Activated CD8-positive, alpha-beta memory T cell treated with anti-CD3 and anti-CD28 coated beads, Interleukin-2, amount 50 U/mL, for 24 hours (primary cell): ENCODE data around the gene KIAA1210.

Source experiments
- DNase-seq: peaks from one replicate; pipeline ENCODE4 v3.0.0-alpha.2; 2020; ENCODE audit errors: extremely low read depth

The KIAA1210 gene

DNA sequence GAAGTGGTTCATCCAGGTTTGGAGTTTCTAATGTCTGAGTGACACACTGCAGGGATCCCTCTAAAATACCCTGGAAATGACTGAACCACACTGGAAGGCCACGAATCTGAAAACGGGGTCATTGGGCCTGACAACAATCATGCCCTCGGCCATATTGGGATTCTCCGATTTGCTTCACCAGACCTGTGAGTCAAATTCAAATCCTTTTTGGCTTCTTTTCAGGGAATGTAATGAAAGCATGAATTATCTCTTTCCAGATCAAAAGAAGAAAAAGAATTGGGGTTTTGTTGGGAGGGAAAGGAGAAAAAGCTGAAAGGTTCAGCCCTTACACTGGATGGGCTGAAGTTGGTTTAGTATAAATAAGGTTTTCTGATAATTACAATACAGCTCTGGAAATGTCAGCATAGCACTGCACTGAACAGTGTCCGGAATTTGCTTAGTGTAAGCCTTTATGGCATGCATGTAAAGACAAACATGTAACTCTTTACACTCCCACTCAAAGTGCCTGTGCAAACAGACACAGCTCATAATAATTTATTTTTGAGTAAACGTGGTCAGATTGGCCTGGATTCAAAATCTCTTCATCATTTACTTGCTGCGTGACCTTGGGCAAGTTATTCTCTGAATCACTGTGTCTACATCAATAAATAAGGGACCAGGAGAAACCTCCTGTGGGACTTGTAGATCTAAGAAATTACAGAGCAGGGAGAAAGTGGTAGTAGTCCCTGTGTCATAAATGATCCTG, 33.4 kb downstream of the KIAA1210 start:
- DNase-seq: no peak

DNA sequence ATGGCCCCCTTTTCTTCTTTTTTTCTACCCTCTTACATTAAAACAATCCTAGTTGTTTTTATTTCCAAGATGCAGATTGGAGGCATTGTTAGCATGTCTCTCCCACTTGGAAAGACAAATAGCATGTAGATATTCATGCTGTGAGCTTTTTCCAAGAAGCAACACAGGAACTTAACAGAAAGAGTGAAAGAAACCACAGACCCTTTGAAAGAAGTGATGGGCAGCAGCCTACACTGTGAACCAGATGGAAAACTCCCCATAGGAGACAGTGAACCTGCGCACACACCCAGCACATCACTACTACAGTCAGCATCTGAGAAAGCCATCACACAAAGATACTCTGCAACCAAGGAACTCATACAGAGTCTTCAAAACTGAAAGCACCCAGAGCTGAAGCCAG, 37.0 kb downstream of the KIAA1210 start:
- no peak for DNase-seq

DNA sequence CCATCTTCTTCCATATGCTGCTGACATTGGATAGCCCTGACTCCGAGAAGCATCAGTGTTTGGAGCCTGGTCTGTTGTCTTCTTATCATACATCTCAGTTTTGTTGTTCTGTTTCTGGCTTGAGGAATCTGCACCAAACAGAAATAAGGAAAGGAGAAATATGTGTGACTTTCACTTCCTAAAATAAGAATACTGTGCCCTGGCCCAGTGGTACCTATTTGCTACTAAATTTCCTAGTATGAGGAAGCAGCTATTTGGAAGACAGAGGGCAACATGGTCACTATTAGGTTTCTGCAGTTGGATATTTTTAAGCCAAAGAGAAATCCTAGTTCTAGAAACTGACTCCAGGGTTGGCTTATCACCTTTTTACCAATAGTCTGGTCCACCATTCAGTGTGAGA, 38.0 kb downstream of the KIAA1210 start:
- DNase-seq: no peak

DNA sequence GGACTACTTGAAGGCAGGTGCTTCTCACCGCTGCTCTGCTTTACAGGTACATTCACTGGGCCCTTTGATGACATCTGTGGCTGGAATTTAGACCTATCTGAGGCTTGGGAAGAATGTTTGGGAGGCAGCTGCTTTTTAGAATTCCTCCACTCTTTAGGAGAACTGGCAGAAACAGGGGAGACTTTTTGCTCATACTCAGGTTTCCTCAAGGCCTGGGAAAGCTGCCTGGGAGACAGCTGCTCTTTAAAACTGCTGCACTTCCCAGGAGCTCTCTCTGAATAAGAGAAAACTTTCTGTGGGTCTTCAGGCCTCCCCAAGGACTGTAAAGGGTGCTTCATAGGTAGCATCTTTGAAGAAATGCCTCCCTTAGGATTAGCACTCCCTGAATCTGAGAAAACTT, 40.5 kb downstream of the KIAA1210 start:
- no peak for DNase-seq

DNA sequence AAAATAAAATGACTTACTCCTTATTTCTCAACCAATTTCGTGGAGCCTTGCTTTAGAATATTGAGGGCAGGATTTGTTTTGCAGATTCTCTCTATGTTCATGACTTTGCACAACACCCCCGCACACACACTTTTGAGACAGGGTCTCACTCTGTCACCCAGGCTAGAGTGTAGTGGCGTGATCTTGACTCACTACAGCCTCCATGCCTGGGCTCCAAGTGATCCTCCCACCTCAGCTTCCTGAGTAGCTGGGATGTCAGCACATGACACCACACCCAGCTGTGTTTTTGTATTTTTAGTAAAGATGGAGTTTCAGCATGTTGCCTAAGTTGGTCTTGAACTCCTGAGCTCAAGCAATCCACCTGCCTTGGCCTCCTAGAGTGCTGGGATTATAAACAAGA, 42.8 kb downstream of the KIAA1210 start:
- DNase-seq: no peak

DNA sequence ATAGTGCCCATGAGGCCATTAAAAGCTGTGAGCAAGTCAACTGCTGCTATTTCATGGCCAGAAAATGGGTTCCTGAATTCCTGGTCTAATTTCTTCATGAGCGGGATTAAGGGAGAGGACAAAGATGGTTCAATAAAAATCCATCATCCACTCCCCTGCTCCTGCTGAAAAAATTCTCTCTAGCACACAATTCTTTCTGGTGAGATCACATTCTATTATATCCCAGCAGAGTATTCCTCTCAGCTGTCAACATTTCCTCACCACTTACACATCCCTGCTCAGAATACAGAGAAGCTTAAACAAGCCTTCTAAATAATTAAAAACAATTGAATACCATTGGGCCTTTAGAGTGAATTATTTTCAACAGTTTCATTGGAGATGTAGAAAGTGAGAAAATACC, 45.3 kb downstream of the KIAA1210 start:
- DNase-seq: no peak

DNA sequence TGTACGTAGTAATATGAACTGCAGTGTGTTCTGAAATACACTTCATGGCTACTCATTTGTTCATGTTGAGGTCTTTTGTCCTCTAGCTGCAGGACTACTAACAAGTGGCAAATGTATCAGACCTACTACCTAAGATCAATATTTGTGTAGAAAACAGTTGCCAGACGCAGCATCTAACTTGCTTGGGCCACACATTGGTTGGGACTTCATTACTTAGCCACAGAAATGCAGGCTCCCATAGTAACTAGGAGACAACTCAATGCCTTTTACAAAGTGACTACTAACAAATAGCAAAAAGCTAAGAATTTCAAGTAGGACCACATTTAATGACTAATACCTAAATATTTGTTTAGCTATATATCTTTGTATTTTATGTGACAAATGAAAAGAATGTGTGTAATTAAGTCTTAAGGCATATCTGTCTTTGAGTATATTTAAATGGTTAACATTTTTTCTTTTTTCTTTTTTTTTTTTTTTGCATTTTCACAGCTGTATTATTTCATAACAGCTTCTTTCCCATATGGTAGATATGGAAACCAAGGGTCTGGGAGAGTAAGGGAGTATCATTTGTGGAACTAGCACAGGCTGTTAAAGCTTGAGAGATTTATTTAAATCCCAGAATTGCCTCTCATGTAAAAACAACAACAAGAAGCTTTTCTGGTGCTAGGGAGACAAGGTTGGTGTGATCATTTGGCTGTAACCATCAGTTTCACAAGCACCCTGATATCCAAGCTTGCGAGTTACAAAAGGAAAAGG, 52.2 kb downstream of the KIAA1210 start:
- DNase-seq: no peak

DNA sequence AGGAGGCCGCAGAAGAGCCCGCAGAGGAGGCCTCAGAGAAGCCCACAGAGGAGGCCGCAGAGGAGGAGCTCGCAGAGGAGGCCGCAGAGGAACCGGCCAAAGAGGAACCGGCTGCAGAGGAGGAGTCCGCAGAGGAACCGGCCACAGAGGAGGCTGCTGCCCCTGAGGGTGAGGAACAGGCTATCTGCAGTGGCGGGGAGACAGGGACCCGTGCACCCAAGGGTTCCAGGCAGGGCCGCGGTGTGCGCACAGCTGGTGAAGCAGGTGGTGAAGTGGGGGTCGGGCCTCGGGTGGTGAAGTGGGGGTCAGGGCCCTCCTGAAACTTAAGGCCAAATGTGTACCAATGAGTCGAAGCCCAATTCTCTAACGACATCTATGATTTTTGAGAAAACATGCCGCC, 53.7 kb downstream of the KIAA1210 start:
- no peak for DNase-seq

DNA sequence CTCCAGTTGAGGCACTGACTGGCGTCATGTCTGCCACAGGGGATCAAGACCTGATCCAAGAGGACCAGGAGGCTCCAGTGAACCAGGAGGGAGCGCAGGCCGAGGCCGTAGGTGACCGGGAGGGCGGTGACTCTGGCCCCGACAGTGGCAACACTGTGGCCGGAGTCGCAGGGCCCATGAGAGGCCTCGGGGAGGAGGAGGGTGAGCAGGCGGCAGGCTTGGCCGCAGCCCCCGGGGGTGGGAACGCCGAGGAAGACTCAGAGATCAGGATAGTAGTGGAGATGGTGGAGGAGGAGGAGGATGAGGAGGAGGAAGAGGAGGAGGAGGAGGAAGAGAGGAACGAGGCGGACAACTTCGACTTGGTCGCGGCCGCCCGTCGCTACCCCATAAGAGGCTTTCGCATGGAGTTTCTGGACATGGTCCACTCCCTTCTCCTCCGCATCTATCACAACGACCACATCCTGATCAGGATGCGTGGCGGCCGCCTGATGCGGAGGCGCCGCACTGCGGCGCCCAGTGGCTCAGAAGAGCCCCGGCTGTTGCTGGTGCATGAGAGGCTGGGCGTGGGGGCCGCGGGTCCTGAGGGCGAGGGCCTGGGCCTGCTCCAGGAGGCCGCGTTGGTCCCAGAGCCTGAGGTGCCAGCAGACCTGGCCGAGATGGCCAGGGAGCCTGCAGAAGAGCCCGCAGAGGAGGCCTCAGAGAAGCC, 54.3 kb downstream of the KIAA1210 start:
- DNase-seq: no peak

DNA sequence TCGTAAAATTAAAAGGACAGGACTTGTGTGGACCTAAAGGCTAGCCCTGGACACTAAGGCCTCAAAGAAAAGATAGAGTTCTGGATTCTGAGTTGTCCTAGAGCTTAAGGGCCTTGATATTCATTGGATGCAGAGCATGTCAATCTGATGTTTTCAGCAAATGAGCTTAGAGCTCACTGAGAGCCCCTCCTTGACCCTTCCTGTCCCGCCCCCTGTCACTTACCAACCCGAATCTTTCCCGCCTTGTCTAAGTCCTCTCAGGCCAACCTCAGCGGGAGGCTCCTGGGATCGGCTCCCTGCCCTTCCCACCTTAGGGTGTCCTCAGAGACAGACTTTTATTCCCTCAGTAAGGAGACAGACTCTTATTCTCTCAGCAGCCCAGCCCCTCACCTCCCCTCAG, 54.9 kb downstream of the KIAA1210 start, which contains the start of gene CT47C1:
TSS of gene CT47C1 (plus strand) at position 250 of the 400 bp plus-strand sequence. CDS start 233 bp downstream, outside the sequence.
- no peak for DNase-seq

DNA sequence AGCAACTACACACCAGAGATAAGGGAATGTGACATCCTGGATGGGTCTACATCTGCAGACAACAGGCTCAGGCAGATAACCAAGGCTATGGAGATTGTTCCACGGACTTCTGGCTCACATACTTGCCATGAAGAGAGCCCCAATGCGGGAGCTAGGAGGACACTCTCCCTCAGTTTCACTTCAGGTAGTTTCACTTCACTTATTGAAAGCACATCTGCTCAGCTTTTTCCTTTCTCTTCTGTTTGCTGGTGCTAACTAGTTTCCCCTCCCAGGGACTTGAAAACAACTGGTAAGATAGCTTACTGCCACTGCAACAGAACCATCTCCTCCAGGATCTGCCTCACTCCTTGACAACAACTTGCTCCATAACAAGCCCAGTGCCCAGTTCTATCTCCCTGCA, 56.2 kb downstream of the KIAA1210 start:
- DNase-seq: no peak

DNA sequence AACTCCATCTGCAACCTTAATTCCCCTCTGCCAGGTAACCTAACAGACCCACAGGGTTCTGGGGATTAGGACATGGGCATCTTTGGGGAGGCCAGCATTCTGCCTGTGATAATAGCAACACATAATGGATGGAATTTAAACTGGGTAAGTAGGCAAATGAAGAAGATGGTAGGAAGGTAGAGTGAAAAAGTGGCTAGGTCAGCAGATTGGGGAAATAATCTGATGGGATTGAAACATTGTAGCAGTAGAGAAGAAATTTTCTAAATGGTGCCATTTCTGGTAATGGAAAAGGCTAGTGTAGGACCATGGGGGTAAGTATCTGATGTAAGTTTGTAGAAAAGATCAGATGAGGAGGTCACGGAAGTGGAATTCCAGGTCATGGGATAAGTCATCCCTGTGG, 57.9 kb downstream of the KIAA1210 start:
- no peak for DNase-seq

DNA sequence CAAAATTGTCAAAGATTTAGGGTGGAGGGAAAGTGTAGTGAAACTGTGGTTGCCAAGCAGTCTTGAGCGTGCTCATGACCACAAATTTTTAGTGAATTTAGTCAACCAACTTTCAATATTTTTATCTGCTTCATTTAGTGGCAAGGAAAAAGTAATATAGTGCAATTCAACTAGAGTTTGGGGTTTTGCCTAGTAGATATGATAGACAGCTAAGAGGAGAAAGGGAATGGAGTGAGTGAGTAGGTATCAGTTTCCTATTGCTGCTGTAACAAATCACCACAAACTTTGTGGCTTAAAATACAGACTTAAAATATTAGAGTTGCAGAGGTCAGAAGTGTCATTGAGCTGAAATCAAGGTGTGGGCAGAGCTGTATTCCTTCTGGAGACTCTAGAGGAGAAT, 58.5 kb downstream of the KIAA1210 start:
- DNase-seq: no peak

DNA sequence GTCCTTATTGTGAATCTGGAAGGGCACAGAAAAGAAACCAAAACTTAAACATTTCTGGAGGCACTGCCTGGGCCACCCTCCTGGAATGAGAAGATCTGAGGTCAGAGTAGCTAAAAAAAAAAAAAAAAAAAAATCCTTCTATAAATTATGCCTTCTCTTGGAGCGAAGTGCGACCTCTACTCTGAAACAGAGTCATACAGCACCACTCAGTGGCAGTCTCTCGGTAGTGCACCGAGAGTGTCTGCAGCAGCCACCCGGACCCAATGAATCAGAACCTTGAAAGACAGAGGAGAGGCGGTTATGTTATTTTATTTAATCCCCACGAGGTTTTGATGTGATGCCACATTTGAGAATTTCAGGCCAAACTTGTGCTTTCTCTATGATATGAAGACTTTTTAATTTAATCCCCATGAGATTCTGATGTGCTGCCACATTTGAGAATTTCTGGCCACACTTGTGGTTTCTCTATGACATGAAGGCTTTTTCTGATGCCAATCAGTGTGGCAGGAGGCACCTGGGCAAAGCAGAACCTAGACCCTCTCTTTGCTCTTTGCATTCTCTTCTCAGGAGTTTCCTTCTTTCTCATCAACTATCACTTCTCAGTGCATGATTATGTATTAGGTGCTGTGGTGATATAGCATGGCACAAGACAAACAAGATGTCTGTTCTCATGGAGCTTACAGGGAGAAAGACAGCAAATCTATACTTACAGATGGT, 60.4 kb downstream of the KIAA1210 start:
- no peak for DNase-seq

DNA sequence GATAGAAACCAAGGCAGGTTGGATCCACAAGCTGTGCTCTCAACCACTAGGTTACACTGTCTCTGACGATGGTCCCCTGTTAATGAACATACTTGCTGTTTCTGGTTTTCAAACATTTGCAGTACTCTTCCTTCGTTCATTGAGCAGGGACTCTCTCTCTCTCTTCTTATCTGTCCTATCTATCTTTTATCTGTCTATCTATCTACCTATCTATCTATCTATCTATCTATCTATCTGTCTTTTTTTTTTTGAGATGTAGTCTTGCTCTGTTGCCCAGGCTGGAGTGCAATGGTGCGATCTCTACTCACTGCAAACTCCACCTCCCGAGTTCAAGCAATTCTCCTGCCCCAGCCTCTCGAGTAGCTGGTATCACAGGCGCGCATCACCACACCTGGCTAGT, 64.2 kb downstream of the KIAA1210 start:
- DNase-seq: no peak

DNA sequence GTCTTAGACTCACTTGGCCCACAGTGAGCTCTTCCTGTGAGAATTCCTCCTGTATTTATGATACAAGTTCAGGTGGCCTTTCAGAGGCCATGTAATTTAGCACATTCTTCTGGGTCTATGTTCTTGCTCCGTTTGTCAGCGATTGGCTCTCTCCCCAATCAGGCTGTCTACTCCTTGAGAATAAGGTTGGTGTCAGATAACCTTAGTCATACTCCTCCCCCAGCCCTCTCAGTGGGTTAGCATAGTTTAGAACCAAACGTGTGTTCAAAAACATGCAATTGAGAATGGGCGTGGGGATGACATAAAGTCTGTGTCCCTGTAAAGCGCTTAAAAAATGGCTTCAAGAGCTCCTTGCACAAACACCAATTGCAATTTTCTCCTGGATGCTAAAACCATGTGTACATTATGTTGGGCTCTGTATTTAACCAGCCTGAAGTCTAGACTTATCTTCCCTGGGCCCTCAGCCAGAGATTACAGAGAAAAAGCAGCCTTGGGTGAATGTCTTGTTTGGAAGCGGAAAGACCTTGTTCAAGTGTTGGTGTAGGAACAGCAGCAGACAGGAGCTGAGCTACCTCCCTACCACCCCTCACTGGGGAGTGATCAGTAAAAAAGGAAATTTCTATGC, 64.8 kb downstream of the KIAA1210 start:
- no peak for DNase-seq

DNA sequence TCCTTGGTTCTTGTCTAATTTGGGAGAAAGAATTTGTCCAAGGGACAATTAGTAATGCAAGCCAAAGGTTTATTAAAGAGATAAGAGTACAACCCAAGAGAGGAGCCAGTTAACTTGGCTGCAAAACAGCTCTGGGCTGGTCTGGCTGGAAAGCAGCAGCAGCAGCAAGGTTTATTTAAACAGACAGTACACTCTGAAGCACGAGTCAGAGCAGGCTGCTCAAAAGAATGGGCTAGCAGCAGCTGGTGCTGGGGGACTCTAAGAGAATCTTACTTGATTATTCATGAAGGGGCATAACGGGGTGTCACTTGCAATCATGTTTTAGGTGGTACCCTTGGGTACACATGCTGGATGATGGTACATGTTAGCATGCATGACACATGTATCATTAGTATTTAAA, 71.9 kb downstream of the KIAA1210 start:
- no peak for DNase-seq

DNA sequence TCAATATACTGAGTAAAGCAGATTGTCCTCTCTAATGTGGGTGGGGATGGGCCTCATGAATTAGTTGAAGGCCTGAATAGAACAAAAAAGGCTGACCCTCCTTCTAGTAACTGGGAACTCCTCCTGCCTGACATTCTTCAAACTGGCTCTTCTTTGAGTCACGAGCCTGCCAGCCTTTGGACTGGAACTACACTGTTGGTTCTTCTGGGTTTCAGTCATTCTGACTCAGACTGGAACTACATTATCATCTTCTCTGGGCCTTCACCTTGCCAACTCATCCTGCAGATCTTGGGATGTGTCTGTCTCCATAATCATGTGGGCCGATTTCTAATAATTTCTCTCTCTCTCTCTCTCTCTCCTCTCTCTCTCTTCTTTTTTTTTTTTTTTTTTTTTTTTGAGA, 81.7 kb downstream of the KIAA1210 start:
- no peak for DNase-seq

DNA sequence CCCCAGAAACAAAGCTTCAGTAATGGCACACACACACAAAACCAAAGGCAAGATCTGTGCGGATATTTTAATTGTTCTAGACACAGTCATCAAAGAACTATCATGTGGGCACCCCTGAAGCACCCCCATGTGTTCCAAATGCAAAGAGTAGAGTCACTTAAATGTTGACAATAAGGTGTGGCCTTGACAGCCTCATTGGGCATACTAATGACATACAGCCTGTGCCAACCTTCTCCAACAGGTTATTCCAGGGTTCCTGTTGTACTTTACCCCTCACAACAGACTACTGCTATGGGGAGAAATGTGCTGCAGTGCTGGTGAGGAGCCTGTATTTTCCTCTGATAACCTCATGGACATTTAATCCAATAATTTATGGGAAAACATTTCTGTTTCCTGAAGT, 84.6 kb downstream of the KIAA1210 start:
- DNase-seq: no peak

DNA sequence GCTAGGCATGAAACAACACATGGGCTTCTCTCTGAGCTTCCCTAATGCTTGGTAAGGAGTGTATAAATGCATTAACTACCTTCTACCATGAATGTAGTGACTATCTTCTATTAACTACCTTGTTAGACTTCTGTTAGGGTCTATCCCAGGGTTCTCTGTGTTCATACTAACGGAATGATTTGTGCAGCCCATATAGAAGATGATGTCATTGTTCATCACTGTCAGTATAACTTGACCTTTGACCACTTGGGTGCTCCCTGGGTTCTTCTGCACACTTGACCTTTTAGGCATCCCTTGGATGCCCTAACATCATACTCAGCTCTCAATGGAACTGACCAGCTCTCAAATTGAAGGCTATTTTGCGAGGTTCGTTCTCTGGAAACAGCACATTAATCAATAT, 85.6 kb downstream of the KIAA1210 start:
- DNase-seq: no peak

DNA sequence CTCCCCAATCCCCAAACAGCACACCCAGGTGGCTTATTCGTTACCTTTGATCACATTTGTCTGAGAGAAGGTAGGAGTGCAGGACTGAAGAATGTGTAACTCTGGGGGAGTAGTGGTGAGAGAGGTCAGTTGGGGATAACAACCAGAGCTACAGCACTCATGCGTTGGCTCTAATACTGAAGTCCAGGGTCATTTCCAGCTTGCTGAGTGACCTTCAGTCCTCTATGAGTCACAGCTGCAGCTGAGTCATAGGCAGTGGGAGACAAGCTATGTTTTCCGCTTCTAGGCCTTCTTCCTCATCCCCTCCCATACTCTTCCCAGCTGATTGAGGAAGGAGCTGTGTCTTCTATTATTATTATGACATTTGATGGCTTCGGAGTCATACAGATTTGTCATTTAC, 86.4 kb downstream of the KIAA1210 start:
- no peak for DNase-seq

DNA sequence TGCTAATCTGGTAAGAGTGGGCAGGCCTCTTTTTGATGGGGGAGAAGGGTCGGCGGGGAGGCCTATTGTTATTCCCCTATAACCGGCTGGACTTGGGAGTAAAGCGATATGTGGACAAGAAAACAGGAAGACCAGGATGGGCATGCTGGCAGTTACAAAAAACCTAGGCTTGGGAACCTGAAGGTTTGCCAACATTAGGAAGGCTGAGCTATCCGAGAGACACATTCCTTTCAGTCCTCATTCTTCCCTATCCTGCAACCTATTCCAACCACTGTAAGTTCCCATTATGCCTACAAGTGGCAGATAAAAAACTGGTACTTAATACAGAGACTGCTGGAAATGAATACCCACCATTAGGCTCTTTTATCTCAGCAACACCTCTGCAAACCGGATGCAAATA, 87.2 kb downstream of the KIAA1210 start:
- DNase-seq: no peak
